ENCODE measurements around the gene ASB9. TPM values are rescaled to one million over a fixed set of nuclear protein-coding genes. Genes with fewer than 3 reads are reported as not detected.
A peak's percentile ranks its signal among the peaks of the same experiment; 100 is the strongest.
"Not testable (repeated sequence)": the region's sequence is repeated elsewhere in the genome, so short reads cannot be mapped to it uniquely, and the experiment has no call there.

The ASB9 gene
- total RNA-seq, 1 donor from 2014 or later = not detected

GRCh38 chrX:15311119-15311518 lies 41.2 kb upstream of the ASB9 start:
- peaks cover 4% of the 10 kb centered on the region for H3K4me1 Mint-ChIP-seq (ENCODE audit: unreplicated experiment)
- no peak for DNase-seq (ENCODE audit: extremely low spot score, unreplicated experiment)
- H3K36me3 Mint-ChIP-seq (ENCODE audit: unreplicated experiment) = no peaks in the 10 kb centered on the region
- H3K9me3 Mint-ChIP-seq (ENCODE audit: unreplicated experiment) = no peaks in the 10 kb centered on the region
- H3K27ac Mint-ChIP-seq (ENCODE audit: unreplicated experiment) = no peak overlapping the region
- H3K27me3 Mint-ChIP-seq (ENCODE audit: unreplicated experiment) = no peaks in the 10 kb centered on the region
- no peak for TF ChIP-seq CTCF (IDR thresholded peaks at IDR 0.05)
- H3K4me3 Mint-ChIP-seq (ENCODE audit: unreplicated experiment) = no peak overlapping the region

GRCh38 chrX:15310117-15310516 lies 40.2 kb upstream of the ASB9 start:
- no peaks in the 10 kb centered on the region for H3K27me3 Mint-ChIP-seq (ENCODE audit: unreplicated experiment)
- H3K27ac Mint-ChIP-seq (ENCODE audit: unreplicated experiment) = no peak overlapping the region
- H3K36me3 Mint-ChIP-seq (ENCODE audit: unreplicated experiment) = no peaks in the 10 kb centered on the region
- H3K4me3 Mint-ChIP-seq (ENCODE audit: unreplicated experiment) = no peak overlapping the region
- H3K9me3 Mint-ChIP-seq (ENCODE audit: unreplicated experiment) = no peaks in the 10 kb centered on the region
- H3K4me1 Mint-ChIP-seq (ENCODE audit: unreplicated experiment) = peaks cover 4% of the 10 kb centered on the region
- DNase-seq (ENCODE audit: extremely low spot score, unreplicated experiment) = no peak
- TF ChIP-seq CTCF (IDR thresholded peaks at IDR 0.05) = no peak

GRCh38 chrX:15305899-15306298 lies 36.0 kb upstream of the ASB9 start:
- H3K4me3 Mint-ChIP-seq (ENCODE audit: unreplicated experiment); H3K27ac Mint-ChIP-seq (ENCODE audit: unreplicated experiment); H3K27me3 Mint-ChIP-seq (ENCODE audit: unreplicated experiment); H3K36me3 Mint-ChIP-seq (ENCODE audit: unreplicated experiment); H3K9me3 Mint-ChIP-seq (ENCODE audit: unreplicated experiment); DNase-seq (ENCODE audit: extremely low spot score, unreplicated experiment); H3K4me1 Mint-ChIP-seq (ENCODE audit: unreplicated experiment): not testable (repeated sequence)

GRCh38 chrX:15301924-15302323 lies 32.0 kb upstream of the ASB9 start:
- Mint-ChIP-seq H3K36me3 (ENCODE audit: unreplicated experiment) (no peaks in the 10 kb centered on the region), H3K4me3 (ENCODE audit: unreplicated experiment) (no peak overlapping the region), H3K27ac (ENCODE audit: unreplicated experiment) (no peak overlapping the region), H3K9me3 (ENCODE audit: unreplicated experiment) (no peaks in the 10 kb centered on the region), H3K4me1 (ENCODE audit: unreplicated experiment) (no peaks in the 10 kb centered on the region), H3K27me3 (ENCODE audit: unreplicated experiment) (peaks cover 3% of the 10 kb centered on the region)
- TF ChIP-seq CTCF (IDR thresholded peaks at IDR 0.05) = no peak
- no peak for DNase-seq (ENCODE audit: extremely low spot score, unreplicated experiment)

- peak; percentile 62 for TF ChIP-seq CTCF (IDR thresholded peaks at IDR 0.05)
- no peak for DNase-seq (ENCODE audit: extremely low spot score, unreplicated experiment)
- Mint-ChIP-seq H3K27ac (ENCODE audit: unreplicated experiment) (no peak overlapping the region), H3K4me3 (ENCODE audit: unreplicated experiment) (no peak overlapping the region), H3K9me3 (ENCODE audit: unreplicated experiment) (no peaks in the 10 kb centered on the region), H3K4me1 (ENCODE audit: unreplicated experiment) (no peaks in the 10 kb centered on the region), H3K27me3 (ENCODE audit: unreplicated experiment) (peaks cover 3% of the 10 kb centered on the region), H3K36me3 (ENCODE audit: unreplicated experiment) (no peaks in the 10 kb centered on the region)
These were observed 30.3 kb upstream of the ASB9 start for GRCh38 chrX:15299941-15300851.

Data from osteocyte (in vitro differentiated cells).